Neuron (in vitro differentiated cells): ENCODE results near the gene FAM120A.

Source experiments
- H2AFZ ChIP-seq: one replicate; pipeline ENCODE4 v1.6.1; 2013; ENCODE audit warnings: low read depth, mild to moderate bottlenecking, inconsistent platforms, low read length, moderate library complexity
- H3K27me3 ChIP-seq: one replicate; pipeline ENCODE4 v1.6.1; 2013; ENCODE audit warnings: low read length; ENCODE audit not compliant: insufficient read depth
- H3K36me3 ChIP-seq: one replicate; pipeline ENCODE4 v1.6.1; 2013; ENCODE audit warnings: low read length; ENCODE audit not compliant: insufficient read depth
- H3K4me1 ChIP-seq: one replicate; pipeline ENCODE4 v1.6.1; 2013; ENCODE audit warnings: low read length; ENCODE audit not compliant: insufficient read depth
- H3K4me3 ChIP-seq: 2 replicates; pipeline ENCODE4 v1.5.1; 2013; ENCODE audit warnings: mild to moderate bottlenecking, low read length, moderate library complexity
- H3K9me3 ChIP-seq: one replicate; pipeline ENCODE4 v1.6.1; 2013; ENCODE audit warnings: low read length

The FAM120A gene

GRCh38 chr9:93456022-93456421 lies 4.5 kb downstream of the FAM120A start:
- Histone ChIP-seq H3K36me3 (no peaks in the 10 kb centered on the region), H2AFZ (no peak overlapping the region), H3K27me3 (no peaks in the 10 kb centered on the region), H3K9me3 (no peaks in the 10 kb centered on the region), H3K4me1 (peaks cover 8% of the 10 kb centered on the region), H3K4me3 (no peak overlapping the region)

- Histone ChIP-seq H3K36me3 (no peaks in the 10 kb centered on the region), H3K4me3 (no peak overlapping the region), H3K9me3 (no peaks in the 10 kb centered on the region), H3K27me3 (no peaks in the 10 kb centered on the region), H3K4me1 (peaks cover 8% of the 10 kb centered on the region), H2AFZ (no peak overlapping the region)
These were observed 5.0 kb downstream of the FAM120A start for GRCh38 chr9:93456504-93456903.

- peaks cover 8% of the 10 kb centered on the region for H3K4me1 ChIP-seq
- no peak overlapping the region for H2AFZ ChIP-seq
- no peak overlapping the region for H3K4me3 ChIP-seq
- H3K36me3 ChIP-seq, result peaks cover 3% of the 10 kb centered on the region
- H3K27me3 ChIP-seq, result no peaks in the 10 kb centered on the region
- H3K9me3 ChIP-seq, result no peaks in the 10 kb centered on the region
These were observed 5.5 kb downstream of the FAM120A start for GRCh38 chr9:93457006-93457405.

GRCh38 chr9:93458712-93459111 lies 7.2 kb downstream of the FAM120A start:
- Histone ChIP-seq H3K9me3 (no peaks in the 10 kb centered on the region), H3K27me3 (no peaks in the 10 kb centered on the region), H3K4me3 (no peak overlapping the region), H2AFZ (no peak overlapping the region), H3K36me3 (peaks cover 3% of the 10 kb centered on the region), H3K4me1 (peaks cover 8% of the 10 kb centered on the region)

GRCh38 chr9:93459432-93459847 lies 8.0 kb downstream of the FAM120A start:
- H3K4me1 ChIP-seq, result peaks cover 1% of the 10 kb centered on the region
- peaks cover 3% of the 10 kb centered on the region for H3K36me3 ChIP-seq
- H3K4me3 ChIP-seq, result no peak overlapping the region
- H2AFZ ChIP-seq, result no peak overlapping the region
- no peaks in the 10 kb centered on the region for H3K27me3 ChIP-seq
- no peaks in the 10 kb centered on the region for H3K9me3 ChIP-seq

GRCh38 chr9:93460689-93461413 lies 9.4 kb downstream of the FAM120A start:
- no peak overlapping the region for H2AFZ ChIP-seq
- H3K36me3 ChIP-seq, result peaks cover 3% of the 10 kb centered on the region
- H3K9me3 ChIP-seq, result no peaks in the 10 kb centered on the region
- H3K27me3 ChIP-seq, result no peaks in the 10 kb centered on the region
- no peaks in the 10 kb centered on the region for H3K4me1 ChIP-seq
- H3K4me3 ChIP-seq, result no peak overlapping the region

- Histone ChIP-seq H3K9me3 (no peaks in the 10 kb centered on the region), H3K27me3 (no peaks in the 10 kb centered on the region), H2AFZ (no peak overlapping the region), H3K4me3 (no peak overlapping the region), H3K4me1 (peaks cover 2% of the 10 kb centered on the region), H3K36me3 (peaks cover 3% of the 10 kb centered on the region)
These were observed 9.9 kb downstream of the FAM120A start for GRCh38 chr9:93461414-93461743.

- Histone ChIP-seq H2AFZ (no peak overlapping the region), H3K4me1 (peaks cover 7% of the 10 kb centered on the region), H3K4me3 (no peak overlapping the region), H3K27me3 (no peaks in the 10 kb centered on the region), H3K36me3 (peaks cover 3% of the 10 kb centered on the region), H3K9me3 (no peaks in the 10 kb centered on the region)
These were observed 10.3 kb downstream of the FAM120A start for GRCh38 chr9:93461821-93462220.

GRCh38 chr9:93463638-93464248 lies 12.3 kb downstream of the FAM120A start:
- H3K27me3 ChIP-seq, result no peaks in the 10 kb centered on the region
- no peaks in the 10 kb centered on the region for H3K9me3 ChIP-seq
- H3K36me3 ChIP-seq, result peaks cover 3% of the 10 kb centered on the region
- peaks cover 17% of the 10 kb centered on the region for H3K4me1 ChIP-seq
- no peak overlapping the region for H2AFZ ChIP-seq
- no peak overlapping the region for H3K4me3 ChIP-seq

- no peak overlapping the region for H3K4me3 ChIP-seq
- H3K27me3 ChIP-seq, result no peaks in the 10 kb centered on the region
- peaks cover 20% of the 10 kb centered on the region for H3K4me1 ChIP-seq
- no peaks in the 10 kb centered on the region for H3K9me3 ChIP-seq
- no peak overlapping the region for H2AFZ ChIP-seq
- H3K36me3 ChIP-seq, result peaks cover 3% of the 10 kb centered on the region
These were observed 12.9 kb downstream of the FAM120A start for GRCh38 chr9:93464395-93464794.

GRCh38 chr9:93464876-93465275 lies 13.4 kb downstream of the FAM120A start:
- Histone ChIP-seq H3K27me3 (no peaks in the 10 kb centered on the region), H3K9me3 (no peaks in the 10 kb centered on the region), H3K4me3 (no peak overlapping the region), H3K4me1 (peaks cover 20% of the 10 kb centered on the region), H2AFZ (no peak overlapping the region), H3K36me3 (peaks cover 3% of the 10 kb centered on the region)

GRCh38 chr9:93465855-93466254 lies 14.4 kb downstream of the FAM120A start:
- Histone ChIP-seq H3K4me3 (no peak overlapping the region), H3K36me3 (peaks cover 3% of the 10 kb centered on the region), H3K27me3 (no peaks in the 10 kb centered on the region), H3K9me3 (no peaks in the 10 kb centered on the region), H2AFZ (no peak overlapping the region), H3K4me1 (peaks cover 20% of the 10 kb centered on the region)

GRCh38 chr9:93466416-93467061 lies 15.1 kb downstream of the FAM120A start:
- Histone ChIP-seq H3K4me1 (peaks cover 20% of the 10 kb centered on the region), H3K27me3 (no peaks in the 10 kb centered on the region), H3K4me3 (no peak overlapping the region), H3K36me3 (peaks cover 3% of the 10 kb centered on the region), H2AFZ (no peak overlapping the region), H3K9me3 (no peaks in the 10 kb centered on the region)
